K562 (cell line): ENCODE results near the gene HSPA1B. TPM values are rescaled to one million over a fixed set of nuclear protein-coding genes. Genes with fewer than 3 reads are reported as not detected.
A peak's percentile ranks its signal among the peaks of the same experiment; 100 is the strongest.

Experiments used
- ATF7 ChIP-seq: fragments of 450-650 bp; IDR thresholded peaks from 2 replicates; pipeline ENCODE4 v1.7.1; 2014; ENCODE audit warnings: mild to moderate bottlenecking, moderate library complexity
- CCAR2 ChIP-seq: fragments of 200-400 bp; formaldehyde crosslinking; IDR thresholded peaks from 2 replicates; pipeline ENCODE4 v1.6.1; 2017; ENCODE audit warnings: mild to moderate bottlenecking, low read depth, low read length
- ELF2 ChIP-seq: fragments of 250-450 bp; sonication (Bioruptor Pico); IDR thresholded peaks from 2 replicates; pipeline ENCODE4 v1.5.0; 2021; ENCODE audit warnings: mild to moderate bottlenecking
- HDAC8 ChIP-seq: fragments of 450-650 bp; IDR thresholded peaks from 2 replicates; pipeline ENCODE4 v1.6.1; 2016; ENCODE audit warnings: mild to moderate bottlenecking, missing genetic modification characterization, moderate library complexity, missing compliant biosample characterization
- KLF13 ChIP-seq: fragments of 450-650 bp; IDR thresholded peaks from 2 replicates; pipeline ENCODE4 v1.6.1; 2016; ENCODE audit warnings: missing genetic modification characterization, low read depth, mild to moderate bottlenecking, missing compliant biosample characterization, moderate library complexity, borderline replicate concordance
- LEF1 ChIP-seq: fragments of 450-650 bp; IDR thresholded peaks from 2 replicates; pipeline ENCODE4 v1.6.1; 2016; ENCODE audit warnings: mild to moderate bottlenecking
- NCOA2 ChIP-seq, 2 experiments: fragments of 450-650 bp; IDR thresholded peaks; 2 replicates each; pipeline ENCODE4 v1.6.1; 2018; ENCODE audit warnings: mild to moderate bottlenecking in 2 of 2, moderate library complexity in 1 of 2; ENCODE audit not compliant: partially characterized antibody in 2 of 2
- NR2C2 ChIP-seq, 2 experiments: fragments of 200-800 bp in 1 of 2; sonication (Bioruptor generic) in 1 of 2; sonication (generic) in 1 of 2; formaldehyde crosslinking in 1 of 2; IDR thresholded peaks; 2 replicates each; pipeline versions ENCODE4 v1.6.1 to v1.8.0; 2016 to 2022; ENCODE audit warnings: mild to moderate bottlenecking in 1 of 2, missing compliant biosample characterization in 1 of 2, missing genetic modification characterization in 1 of 2, missing genetic modification reagents in 1 of 2
- RFX7 ChIP-seq: fragments of 250-450 bp; sonication (Bioruptor Pico); IDR thresholded peaks from 2 replicates; pipeline ENCODE4 v1.5.1; 2021; ENCODE audit warnings: mild to moderate bottlenecking
- TCFL5 ChIP-seq: fragments of 250-450 bp; sonication (Bioruptor Pico); conservative IDR thresholded peaks from 2 replicates; pipeline ENCODE4 v1.6.1; 2021; ENCODE audit warnings: mild to moderate bottlenecking, moderate library complexity, matching md5 sums
- XRCC3 ChIP-seq: fragments of 450-650 bp; IDR thresholded peaks from 2 replicates; pipeline ENCODE4 v1.6.1; 2017; ENCODE audit warnings: mild to moderate bottlenecking, moderate library complexity
- XRCC5 ChIP-seq: fragments of 200-400 bp; formaldehyde crosslinking; IDR thresholded peaks from 2 replicates; pipeline ENCODE4 v1.6.1; 2017; ENCODE audit warnings: low read depth, mild to moderate bottlenecking, low read length
- ZNF217 ChIP-seq: sonication (generic); formaldehyde crosslinking; IDR thresholded peaks from 2 replicates; pipeline ENCODE4 v1.8.0; 2022; ENCODE audit warnings: mild to moderate bottlenecking, missing genetic modification reagents
- ZNF583 ChIP-seq: fragments of 250-450 bp; sonication (Bioruptor Pico); IDR thresholded peaks from 2 replicates; pipeline ENCODE4 v1.4.0; 2020
- polyA plus RNA-seq, 8 experiments: library from polyadenylated mRNA; depleted of rRNA in 4 of 8; stranded (reverse) in 5 of 8; unstranded in 3 of 8; fragments of >200 nt; fragmentation: Nextera tagmentation in 2 of 8; fragmentation: Illumina TruSeq in 1 of 8; extraction: Ambion mirVana in 2 of 8; extraction: Trizol in 1 of 8; gene quantifications; 2 replicates each; pipeline versions ENCODE4 v1.2.1 to v1.2.3, GENCODE V29; 2011 to 2014; ENCODE audit warnings: inconsistent platforms in 1 of 8, missing spikeins in 1 of 8
- total RNA-seq, 7 experiments: library from RNA; depleted of rRNA in 6 of 7; stranded (reverse); fragments of >200 nt in 6 of 7; fragmentation: Illumina TruSeq in 2 of 7; extraction: Trizol in 2 of 7; gene quantifications; 2 replicates each; pipeline versions ENCODE4 v1.2.1 to v1.2.3, GENCODE V29; 2011 to 2021; ENCODE audit warnings: low replicate concordance in 1 of 7
- TF ChIP-seq, protein P1 (sequence below): fragments of 250-450 bp; sonication (Bioruptor Pico); IDR thresholded peaks from 2 replicates; pipeline ENCODE4 v1.8.0; 2022; ENCODE audit warnings: moderate library complexity, mild to moderate bottlenecking, inconsistent platforms
- TF ChIP-seq, protein P2 (sequence below), 2 experiments: fragments of 450-650 bp; IDR thresholded peaks; 2 replicates each; pipeline ENCODE4 v1.6.1; 2016
- TF ChIP-seq, protein P3 (sequence below): fragments of 450-650 bp; formaldehyde crosslinking; IDR thresholded peaks from 2 replicates; pipeline ENCODE4 v1.4.0; 2020; ENCODE audit warnings: mild to moderate bottlenecking, moderate library complexity
- TF ChIP-seq, protein P4 (sequence below): sonication (generic); formaldehyde crosslinking; IDR thresholded peaks from 2 replicates; pipeline ENCODE4 v1.8.1; 2023; ENCODE audit warnings: missing genetic modification reagents, mild to moderate bottlenecking, borderline replicate concordance

Gene HSPA1B
- total and polyA plus RNA-seq, 9 of the 15 experiments (the other 6 are each of a cell fraction or from before 2014, with no cell fraction given): 0.27 to 227 (median 51.2) TPM

DNA sequence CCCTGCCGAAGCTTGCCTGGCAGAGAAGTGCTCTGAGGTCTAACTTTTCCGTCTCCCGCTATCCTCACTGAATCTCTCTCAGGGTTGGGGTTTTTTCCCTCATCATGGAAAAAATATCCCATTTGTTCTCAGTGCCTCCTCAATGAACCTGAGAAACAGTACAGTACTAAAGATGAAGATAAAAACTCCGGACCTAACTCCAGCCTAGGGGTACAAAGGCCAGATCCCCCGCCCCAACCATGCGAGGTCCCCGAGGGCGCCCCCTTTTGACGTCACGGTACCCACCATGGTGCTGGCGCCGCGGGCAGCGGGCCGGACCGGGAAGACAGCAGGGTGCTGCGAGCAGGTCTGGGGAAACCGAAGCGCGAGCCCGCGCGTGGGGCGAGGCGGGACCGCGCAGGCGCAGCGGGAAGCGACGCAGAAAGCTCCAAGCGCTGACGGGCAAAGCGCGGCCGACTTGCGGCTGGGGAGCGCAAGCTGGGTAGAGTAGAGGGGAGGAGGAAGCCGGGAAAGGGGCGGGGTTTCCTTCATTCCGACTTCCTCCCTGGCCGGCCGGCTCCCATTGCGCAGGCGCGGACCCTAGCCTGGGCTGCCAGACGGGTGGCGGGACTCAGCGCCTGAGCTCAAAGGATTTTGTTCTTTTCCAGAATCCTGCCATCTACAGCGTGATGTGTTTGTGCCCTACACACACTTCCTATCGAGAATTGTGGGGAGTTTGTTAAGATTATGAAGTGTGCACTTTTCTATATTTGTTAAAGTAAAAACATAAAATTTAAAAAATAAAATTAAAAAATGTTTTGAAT is 20.9 kb upstream of the HSPA1B start, which contains the start of gene LSM2 (continued):
- 0 out of 2 replicates have a peak, but pooled peaks have one; percentile 20 for TF ChIP-seq ZNF583 (CRISPR knock-in tag)
- TF ChIP-seq, protein P1, sequence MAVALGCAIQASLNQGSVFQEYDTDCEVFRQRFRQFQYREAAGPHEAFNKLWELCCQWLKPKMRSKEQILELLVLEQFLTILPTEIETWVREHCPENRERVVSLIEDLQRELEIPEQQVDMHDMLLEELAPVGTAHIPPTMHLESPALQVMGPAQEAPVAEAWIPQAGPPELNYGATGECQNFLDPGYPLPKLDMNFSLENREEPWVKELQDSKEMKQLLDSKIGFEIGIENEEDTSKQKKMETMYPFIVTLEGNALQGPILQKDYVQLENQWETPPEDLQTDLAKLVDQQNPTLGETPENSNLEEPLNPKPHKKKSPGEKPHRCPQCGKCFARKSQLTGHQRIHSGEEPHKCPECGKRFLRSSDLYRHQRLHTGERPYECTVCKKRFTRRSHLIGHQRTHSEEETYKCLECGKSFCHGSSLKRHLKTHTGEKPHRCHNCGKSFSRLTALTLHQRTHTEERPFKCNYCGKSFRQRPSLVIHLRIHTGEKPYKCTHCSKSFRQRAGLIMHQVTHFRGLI (CRISPR knock-in tag): 0 out of 2 replicates have a peak, but pooled peaks have one; percentile 57
- TF ChIP-seq ELF2 (CRISPR knock-in tag): peak; percentile 86
- TF ChIP-seq KLF13 (tag): peak; percentile 70
- TF ChIP-seq, protein P2, sequence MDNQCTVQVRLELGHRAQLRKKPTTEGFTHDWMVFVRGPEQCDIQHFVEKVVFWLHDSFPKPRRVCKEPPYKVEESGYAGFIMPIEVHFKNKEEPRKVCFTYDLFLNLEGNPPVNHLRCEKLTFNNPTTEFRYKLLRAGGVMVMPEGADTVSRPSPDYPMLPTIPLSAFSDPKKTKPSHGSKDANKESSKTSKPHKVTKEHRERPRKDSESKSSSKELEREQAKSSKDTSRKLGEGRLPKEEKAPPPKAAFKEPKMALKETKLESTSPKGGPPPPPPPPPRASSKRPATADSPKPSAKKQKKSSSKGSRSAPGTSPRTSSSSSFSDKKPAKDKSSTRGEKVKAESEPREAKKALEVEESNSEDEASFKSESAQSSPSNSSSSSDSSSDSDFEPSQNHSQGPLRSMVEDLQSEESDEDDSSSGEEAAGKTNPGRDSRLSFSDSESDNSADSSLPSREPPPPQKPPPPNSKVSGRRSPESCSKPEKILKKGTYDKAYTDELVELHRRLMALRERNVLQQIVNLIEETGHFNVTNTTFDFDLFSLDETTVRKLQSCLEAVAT (IDR thresholded peaks at IDR 0.05): 0 out of 4 replicates have a peak, but pooled peaks have one; percentile 21 to 41
- TF ChIP-seq ZNF217: no peak
- peak; percentile 66; the same call in 1 of the 2 replicates for TF ChIP-seq LEF1
- no peak for TF ChIP-seq CCAR2
- no peak for TF ChIP-seq NCOA2 (IDR thresholded peaks at IDR 0.05; ENCODE audit: partially characterized antibody in 2 of 2)
- TF ChIP-seq, protein P3, sequence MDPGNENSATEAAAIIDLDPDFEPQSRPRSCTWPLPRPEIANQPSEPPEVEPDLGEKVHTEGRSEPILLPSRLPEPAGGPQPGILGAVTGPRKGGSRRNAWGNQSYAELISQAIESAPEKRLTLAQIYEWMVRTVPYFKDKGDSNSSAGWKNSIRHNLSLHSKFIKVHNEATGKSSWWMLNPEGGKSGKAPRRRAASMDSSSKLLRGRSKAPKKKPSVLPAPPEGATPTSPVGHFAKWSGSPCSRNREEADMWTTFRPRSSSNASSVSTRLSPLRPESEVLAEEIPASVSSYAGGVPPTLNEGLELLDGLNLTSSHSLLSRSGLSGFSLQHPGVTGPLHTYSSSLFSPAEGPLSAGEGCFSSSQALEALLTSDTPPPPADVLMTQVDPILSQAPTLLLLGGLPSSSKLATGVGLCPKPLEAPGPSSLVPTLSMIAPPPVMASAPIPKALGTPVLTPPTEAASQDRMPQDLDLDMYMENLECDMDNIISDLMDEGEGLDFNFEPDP (CRISPR knock-in tag): no peak
- peak; percentile 94 for TF ChIP-seq ATF7
- peak; percentile 90; the same call in 1 of the 2 replicates for TF ChIP-seq XRCC5
- peak; percentile 69; the same call in 1 of the 2 replicates for TF ChIP-seq RFX7 (CRISPR knock-in tag)
- TF ChIP-seq, protein P4, sequence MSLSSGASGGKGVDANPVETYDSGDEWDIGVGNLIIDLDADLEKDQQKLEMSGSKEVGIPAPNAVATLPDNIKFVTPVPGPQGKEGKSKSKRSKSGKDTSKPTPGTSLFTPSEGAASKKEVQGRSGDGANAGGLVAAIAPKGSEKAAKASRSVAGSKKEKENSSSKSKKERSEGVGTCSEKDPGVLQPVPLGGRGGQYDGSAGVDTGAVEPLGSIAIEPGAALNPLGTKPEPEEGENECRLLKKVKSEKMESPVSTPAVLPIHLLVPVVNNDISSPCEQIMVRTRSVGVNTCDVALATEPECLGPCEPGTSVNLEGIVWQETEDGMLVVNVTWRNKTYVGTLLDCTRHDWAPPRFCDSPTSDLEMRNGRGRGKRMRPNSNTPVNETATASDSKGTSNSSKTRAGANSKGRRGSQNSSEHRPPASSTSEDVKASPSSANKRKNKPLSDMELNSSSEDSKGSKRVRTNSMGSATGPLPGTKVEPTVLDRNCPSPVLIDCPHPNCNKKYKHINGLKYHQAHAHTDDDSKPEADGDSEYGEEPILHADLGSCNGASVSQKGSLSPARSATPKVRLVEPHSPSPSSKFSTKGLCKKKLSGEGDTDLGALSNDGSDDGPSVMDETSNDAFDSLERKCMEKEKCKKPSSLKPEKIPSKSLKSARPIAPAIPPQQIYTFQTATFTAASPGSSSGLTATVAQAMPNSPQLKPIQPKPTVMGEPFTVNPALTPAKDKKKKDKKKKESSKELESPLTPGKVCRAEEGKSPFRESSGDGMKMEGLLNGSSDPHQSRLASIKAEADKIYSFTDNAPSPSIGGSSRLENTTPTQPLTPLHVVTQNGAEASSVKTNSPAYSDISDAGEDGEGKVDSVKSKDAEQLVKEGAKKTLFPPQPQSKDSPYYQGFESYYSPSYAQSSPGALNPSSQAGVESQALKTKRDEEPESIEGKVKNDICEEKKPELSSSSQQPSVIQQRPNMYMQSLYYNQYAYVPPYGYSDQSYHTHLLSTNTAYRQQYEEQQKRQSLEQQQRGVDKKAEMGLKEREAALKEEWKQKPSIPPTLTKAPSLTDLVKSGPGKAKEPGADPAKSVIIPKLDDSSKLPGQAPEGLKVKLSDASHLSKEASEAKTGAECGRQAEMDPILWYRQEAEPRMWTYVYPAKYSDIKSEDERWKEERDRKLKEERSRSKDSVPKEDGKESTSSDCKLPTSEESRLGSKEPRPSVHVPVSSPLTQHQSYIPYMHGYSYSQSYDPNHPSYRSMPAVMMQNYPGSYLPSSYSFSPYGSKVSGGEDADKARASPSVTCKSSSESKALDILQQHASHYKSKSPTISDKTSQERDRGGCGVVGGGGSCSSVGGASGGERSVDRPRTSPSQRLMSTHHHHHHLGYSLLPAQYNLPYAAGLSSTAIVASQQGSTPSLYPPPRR (CRISPR knock-in tag): peak; percentile 44; the same call in 1 of the 2 replicates
- peak; percentile 75; the same call in 1 of the 2 replicates for TF ChIP-seq HDAC8 (tag)
- TF ChIP-seq NR2C2 (CRISPR knock-in tag; IDR thresholded peaks at IDR 0.05): no peak
- peak; percentile 64; the same call in 1 of the 2 replicates for TF ChIP-seq NR2C2 (tag; IDR thresholded peaks at IDR 0.05)
- no peak; the same call in 1 of the 2 replicates for TF ChIP-seq TCFL5
- TF ChIP-seq XRCC3: no peak
